GM19035 (cell line): ENCODE results near the gene TMEM229B.

ENCODE experiments used
- ATAC-seq: cut with Tn5 transposase; IDR thresholded peaks from one replicate; pipeline ENCODE4 v1.9.1; 2021; ENCODE audit not compliant: unreplicated experiment

Gene TMEM229B

DNA sequence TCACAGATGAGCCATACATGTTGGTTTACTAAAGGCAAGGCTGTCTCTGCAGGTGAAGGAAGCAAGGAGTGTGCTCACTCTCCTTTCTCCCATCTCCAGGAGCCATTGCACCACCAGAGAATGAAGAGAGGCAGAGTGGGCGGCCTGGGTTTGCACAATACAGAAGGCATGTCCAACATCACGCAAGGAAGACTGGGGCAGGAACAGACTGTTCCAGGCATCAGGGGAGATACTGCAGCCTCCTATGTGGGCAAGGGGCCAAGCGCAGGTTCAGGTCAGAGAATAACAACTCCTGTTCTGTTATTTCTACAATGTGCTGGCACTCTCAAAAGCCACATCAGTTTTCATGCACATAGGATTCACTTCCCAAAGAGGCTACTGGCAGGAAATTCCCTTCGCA, 1.7 kb upstream of the TMEM229B start:
- no peak for ATAC-seq

DNA sequence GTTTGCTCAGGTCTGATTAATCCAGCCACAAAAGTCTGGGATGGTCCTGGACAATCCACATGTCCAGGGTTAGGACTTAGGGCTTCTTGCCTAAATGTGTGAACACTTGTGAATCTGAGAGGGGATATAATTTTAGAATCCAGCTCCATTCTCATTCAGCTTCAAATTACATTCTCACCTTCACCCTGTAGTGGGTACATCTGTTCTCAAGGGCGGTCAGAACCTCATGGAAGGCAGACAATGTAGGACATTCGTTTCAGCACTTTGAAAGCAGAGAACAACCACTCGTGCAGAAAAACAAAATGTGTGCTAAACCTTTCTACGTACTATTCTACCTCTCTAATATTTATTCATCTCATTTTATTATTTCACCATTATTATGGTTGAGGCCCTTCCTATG, 1.2 kb downstream of the TMEM229B start:
- no peak for ATAC-seq

DNA sequence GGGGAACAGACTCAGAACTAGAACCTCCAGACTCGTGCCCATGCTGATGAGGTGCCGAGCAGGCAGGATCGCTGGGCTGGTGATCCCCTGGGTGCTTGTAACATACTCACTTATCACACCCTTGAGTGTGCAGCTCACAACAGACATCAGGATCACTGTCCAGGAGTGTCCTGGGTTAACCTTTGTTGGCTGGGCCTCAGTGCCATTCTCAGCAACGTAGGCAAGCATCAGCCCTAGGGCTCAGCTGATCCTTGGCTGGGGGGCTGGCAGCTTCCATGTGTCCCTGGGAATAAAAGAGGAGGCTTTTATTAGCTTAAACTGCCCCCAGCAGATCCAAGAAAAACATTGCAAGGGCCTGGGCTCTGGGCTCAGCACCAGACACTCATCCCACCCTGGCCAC, 1.6 kb downstream of the TMEM229B start:
- ATAC-seq = no peak

DNA sequence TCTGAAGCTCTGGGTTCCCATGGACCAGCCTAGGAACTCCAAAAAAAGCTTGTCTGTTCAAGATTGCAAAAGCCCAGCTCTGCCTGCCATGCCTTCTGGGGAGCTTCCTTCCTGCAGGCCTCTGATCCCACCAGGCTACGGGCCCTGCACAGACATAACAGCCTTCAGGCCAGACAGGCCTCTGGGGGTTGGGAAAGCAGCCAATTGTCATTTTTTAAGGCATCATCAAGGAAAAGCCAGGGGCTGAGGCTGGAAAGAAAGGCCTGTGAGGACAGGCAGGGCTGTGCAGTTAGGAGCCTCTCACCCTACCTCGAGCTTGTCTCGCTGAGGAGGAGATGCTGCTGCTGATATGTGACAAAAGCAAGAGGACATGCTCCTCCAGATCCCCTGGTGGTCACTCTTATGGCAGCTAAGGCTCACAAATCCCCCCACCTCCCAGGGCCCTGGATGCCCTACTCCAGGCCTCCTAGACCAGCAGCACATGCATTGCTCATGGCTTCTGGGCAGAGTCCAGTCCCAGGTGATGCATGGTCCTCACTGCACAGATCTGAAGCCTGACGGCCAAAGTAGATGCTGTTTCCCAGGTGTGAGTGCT, 2.9 kb downstream of the TMEM229B start:
- no peak for ATAC-seq

DNA sequence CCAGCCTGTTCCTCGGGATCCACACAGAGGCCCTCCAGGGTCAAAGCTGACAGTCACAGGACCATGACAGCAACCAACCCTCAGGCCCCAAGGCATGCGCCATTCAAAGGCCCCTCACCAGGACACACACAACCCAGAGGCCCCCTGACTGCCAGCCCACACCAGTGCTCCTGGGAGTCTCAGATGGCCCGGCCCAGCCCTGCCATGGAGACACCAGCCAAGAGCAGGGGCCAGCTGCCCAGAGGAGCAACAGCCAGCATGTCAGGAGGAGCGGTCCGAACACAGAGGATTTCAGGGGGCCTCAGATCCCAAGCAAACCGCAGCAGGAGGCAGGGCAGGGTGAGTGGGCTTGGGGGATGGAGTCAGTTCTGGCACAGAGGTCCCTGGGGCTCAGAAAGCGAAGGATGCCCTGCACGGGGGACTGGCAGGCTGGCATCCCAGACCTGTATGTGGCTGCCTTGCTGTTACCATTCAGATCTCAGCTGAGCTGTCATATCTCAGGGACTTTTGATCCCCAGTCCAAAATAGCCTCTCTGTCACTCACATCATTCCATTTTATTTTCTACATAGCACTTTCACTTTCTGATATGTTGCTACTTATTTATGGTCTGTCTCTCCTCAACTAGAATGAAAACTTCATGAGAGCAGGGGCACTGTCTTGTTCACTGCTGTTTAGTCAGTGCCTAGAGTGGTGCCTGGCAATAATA, 4.8 kb downstream of the TMEM229B start:
- ATAC-seq = no peak

DNA sequence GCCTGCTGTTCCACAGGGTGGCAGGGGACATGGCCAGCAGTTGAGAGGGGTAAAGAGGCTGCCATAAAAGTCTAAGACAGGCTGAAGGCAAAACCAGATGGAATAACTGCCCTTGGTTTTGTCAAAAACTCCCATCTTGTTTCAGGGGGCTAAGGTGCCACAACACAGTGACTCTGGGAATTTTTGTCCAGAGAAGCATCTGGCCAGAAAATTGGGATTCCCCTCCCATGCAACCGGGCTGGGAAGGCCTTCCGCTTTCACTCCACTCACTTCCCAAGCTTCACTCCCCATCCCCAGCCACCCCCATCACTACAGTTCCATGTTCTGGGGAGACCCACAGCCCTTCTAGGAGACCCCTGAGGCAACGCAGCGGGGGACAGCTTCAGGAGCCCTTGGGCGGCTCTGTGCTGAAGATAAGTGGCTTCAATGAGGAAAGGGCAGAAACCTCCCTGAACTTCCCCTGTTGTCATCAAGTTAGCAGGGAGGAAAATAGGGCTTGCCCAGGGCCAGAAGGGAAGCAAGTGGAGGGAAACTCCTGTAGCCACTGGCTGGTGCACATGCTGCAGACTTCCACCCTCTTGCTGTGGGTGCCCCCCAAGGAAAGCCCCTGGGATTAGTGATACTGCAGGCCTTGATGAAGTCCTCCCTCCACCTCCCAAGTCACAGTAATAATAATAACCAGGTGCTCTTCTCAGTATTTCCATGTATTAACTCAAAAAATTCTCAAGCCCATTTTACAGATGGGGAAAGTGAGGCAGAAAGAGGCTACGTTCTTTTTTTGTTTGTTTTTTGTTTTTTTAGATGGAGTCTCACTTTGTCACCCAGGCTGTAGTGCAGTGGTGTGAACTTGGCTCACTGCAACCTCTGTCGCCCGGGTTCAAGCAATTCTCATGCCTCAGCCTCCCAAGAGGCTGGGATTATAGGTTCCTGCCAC, 6.0 kb downstream of the TMEM229B start:
- no peak for ATAC-seq

DNA sequence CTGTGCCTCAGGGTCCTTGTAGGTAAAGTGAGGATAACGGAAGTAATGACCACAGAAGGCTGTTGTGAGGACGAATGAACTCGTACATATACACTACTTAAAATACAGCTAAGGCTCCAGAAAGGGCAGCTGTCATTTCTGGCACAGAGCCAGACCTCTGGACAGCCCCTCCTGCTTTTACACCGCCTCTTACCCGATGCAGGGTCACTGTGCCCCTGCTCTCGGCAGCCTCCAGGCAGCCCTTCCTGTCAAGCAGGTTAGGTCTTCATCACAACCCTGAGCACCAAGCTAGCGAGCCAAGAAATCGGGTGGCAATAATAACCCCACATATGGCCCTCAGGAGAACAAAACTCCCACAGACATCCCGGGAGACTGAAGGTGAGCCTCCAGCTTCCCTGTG, 8.5 kb downstream of the TMEM229B start:
- no peak for ATAC-seq

DNA sequence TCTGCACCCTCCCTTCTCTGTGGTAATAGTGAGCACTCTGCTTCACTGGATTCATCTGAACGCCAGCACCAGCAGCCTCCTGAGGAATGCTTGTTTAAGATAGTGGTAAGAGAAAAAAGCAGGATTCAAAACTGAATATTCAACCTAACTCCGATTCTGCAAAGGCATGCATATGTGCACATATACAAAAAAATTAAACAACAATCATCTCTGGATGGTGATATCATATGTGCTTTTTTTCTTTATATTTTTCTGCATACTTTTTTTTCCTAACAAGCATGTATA, 9.8 kb downstream of the TMEM229B start:
- ATAC-seq = no peak

DNA sequence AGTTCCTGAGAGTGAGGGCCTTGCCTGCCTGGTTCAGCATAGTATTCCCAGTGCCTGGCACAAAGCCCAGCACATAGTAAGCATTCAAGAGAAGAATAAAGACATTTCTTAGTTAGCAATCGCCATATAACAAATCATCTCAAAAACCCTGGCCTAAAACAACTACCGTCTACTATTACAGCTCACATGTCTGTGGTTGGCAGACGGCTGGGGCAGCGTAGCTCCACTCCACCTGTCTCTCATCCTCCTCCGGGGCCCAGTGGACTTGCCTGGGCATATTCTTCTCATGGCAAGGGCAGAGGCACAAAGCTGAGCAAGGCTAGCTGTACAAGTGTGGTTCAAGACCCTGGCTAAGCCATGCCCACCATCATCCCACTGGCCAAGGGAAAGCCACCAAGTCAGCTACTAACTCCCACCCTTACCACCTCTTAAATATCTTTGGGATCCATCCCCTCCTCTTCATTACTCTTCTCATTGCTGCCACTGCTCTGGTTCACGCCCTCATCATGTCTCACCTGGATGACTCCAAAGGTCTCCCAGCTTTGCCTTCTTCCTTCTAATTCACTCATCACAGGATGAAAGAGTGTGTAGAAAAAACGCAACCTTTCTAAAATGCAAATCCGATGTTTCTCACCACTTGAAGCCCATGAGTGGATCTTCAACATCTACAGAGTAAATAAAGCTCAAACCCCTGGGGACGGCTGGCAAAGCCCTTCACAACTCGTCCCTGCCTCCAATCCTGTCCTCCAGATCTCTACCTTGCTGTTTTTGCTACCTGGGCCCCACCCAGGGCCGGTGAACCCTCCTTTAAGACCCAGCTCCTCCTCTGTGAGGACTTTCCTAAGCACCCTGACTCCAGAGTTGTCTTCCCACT, 10.4 kb downstream of the TMEM229B start:
- no peak for ATAC-seq

DNA sequence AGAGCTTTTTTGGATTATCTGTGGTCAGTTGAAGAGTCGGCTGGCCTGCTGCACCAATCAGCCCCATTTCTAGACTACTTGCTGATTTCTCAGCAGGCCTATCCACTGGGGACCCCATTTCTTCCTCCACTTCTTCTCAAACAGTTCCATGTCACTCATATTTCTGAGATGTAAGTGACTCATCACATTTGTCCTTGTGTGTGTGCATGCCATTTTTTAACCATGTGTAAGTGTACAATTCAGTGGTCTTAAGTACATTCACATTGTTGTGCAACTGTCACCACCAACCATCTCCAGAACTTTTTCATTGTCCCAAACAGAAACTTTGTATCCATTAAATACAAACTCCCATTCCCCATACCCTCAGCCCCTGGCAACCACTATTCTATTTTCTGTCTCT, 14.2 kb downstream of the TMEM229B start:
- ATAC-seq = no peak

DNA sequence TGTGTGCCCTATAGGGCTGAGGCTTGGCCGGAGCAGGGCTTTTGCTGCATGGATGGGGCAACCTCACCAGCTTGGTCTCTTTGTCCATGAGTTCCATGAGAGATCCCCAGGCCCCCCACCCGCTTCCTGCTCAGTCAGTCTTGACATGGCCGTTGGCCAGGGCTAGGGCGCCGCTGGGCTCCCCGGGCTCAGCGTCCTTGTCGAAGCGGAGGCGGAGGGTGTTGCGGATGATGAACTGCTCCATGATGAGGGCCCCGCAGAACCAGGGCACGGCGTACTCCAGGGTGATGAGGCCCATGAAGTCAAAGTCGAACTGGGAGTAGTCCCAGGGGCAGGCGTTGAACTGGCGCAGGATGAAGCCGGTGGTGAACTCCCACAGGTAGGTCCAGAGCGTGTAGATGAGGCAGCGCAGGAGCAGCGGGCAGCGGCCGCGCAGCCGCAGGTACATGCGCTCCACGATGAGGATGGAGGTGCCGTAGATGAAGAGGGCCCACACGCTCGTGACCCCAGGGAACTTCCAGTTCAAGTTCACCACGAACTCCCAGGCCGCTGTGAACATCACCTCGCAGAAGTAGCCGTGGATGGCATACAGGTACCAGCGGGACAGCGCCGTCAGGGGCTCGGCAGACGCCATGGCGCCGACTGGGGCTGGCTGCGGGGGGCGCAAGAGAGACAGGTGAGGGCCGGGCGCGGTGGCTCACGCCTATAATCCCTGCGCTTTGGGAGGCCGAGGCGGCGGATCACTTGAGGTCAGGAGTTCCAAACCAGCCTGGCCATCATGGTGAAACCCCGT, 15.0 kb downstream of the TMEM229B start:
- ATAC-seq = no peak

DNA sequence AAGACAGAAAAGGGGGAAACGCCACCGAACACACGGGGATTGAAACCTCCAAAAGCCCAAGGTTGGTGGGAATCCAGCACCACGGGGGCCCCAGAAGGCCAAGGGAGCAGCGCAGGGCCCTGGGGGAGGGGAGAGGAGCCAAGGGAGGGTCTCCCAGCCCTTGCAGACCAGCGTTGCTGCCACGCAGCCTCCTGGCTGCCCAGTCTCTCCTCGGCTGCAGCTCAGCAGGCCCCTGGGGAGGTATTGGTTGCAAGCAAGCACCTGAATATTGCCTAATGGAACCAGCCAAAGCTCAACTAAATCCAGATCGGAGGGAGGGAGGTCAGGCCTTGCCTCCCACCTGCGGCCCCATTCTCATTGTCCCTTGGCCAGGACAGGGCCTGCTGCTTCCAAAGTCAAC, 15.8 kb downstream of the TMEM229B start:
- ATAC-seq = no peak

DNA sequence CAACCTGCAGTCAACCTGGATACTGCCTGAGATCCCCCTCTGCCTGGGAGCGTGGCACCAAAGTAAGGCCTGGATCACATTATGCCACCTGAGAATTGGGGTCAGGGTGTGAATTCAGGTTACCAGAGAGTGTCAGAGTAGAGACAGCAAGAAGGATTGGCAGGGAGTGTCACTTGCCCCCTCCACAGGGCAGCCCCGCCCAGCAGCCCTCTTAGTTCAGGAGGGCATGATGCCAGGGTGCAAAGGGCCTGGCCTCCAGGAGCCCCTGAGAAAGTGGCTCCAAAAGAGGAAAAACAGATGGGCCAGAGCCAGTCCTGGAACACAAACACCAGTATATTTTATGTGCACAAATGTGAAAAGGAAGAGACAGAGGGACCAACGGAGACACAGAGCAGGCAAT, 18.6 kb downstream of the TMEM229B start:
- ATAC-seq = no peak

DNA sequence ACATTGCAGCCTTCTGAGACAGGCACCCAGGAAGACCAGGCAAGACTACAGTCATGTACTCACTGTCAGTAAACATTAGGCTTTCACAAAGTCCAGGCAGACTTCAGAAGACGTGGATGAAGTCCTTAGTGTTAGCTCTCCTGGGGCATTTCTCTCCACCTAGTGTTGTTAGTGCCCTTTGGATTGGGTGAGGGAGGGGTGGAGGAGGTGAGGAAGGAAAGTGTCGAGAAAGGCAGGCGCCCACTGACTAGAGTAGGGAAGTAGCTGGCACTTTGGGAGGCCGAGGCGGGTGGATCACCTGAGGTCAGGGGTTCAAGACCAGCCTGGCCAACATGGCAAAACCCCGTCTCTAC, 20.2 kb downstream of the TMEM229B start:
- ATAC-seq = no peak

DNA sequence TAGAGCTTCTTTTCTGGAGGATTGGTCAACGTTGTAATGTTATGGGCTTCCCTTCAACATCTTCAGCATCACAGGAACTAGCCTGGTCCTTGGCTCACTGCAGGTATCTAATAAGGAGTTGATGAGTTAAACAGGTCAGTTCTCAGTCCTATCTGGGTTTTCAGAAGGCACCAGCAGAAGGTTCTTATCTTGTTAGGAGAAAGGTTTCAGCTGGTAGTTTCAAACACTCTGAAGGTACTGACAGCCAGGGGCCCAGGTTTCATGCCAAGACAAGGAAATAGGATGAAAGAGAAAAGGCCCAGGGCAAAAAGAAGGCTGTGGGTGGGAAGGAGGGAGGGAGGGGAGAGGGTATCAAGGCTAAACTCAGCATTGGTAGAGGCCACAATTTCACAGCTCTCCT, 21.4 kb downstream of the TMEM229B start:
- ATAC-seq = no peak

DNA sequence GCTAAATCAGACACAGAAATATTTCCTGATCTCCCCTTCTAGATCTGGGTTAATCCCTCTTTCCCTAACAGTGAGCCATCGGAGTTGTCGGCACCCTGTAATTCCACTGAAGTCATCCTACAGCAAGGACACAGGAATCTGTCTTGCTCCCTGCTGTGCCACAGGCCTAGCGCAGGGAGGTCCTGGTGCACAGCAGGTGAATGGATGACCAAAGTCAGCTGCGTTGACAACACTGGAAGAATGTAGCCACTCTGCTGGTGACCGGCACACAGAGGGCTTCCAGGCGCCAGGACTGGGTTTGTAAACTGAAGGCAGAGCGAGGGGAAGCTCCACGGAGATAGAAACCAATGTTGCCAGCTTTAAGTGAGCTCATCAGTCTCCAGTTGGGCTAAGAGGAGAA, 23.6 kb downstream of the TMEM229B start:
- ATAC-seq = no peak

DNA sequence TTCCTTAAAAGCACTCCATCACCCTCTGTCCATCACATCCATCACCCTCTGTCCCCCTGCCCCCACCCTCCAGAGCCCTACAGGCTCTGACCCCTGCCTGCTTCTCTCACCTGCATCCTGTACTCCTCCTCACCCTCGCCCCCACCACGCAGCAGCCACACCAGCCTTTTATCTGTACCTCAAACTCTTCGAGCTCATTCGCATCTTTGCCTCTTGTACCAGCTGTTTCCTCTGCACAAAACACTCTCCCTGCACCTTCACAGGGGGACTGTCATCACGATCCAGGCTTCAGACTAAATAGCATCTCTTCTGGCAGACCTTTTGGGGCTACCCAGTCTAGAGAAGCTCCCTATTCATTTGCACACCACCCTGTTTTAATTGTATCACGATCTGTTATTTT, 24.1 kb downstream of the TMEM229B start:
- no peak for ATAC-seq

DNA sequence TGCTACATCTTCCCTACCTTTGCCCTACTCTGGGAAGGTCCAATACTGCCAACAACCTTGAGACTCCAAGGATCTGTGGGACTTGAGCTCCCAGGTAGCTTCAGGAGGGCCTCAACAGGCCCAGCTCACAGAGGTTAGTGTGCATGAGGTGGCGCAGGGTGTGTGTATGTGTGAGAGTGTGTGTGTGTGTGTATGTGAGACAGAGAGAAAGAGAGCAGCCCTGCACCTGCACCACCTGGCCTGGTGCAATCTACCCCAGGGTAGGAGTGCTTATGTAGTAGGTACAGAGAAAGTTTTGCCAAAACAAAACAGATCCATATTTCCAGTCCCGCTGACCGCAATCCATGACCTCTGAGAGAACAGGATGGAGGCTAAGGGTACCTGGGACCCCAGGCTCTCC, 24.6 kb downstream of the TMEM229B start:
- no peak for ATAC-seq

DNA sequence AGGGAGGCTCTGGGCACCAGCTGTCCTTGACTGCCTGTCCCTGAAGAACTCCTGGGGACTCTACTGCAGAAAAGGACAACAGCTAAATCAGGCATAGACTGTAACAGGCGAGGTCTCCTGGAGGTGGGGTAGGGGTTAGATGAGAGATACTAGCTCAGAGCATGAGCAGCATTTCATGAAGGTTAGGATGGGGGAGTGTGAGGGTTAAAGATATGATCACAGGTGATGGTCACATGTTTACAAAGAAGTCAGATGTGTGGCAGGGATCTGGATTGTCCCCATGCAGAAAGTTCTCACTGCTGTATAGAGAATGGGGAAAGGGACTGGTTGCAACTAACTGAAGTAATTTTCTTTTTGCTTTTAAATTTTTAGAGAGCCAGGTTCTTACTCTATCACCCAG, 26.5 kb downstream of the TMEM229B start:
- no peak for ATAC-seq

DNA sequence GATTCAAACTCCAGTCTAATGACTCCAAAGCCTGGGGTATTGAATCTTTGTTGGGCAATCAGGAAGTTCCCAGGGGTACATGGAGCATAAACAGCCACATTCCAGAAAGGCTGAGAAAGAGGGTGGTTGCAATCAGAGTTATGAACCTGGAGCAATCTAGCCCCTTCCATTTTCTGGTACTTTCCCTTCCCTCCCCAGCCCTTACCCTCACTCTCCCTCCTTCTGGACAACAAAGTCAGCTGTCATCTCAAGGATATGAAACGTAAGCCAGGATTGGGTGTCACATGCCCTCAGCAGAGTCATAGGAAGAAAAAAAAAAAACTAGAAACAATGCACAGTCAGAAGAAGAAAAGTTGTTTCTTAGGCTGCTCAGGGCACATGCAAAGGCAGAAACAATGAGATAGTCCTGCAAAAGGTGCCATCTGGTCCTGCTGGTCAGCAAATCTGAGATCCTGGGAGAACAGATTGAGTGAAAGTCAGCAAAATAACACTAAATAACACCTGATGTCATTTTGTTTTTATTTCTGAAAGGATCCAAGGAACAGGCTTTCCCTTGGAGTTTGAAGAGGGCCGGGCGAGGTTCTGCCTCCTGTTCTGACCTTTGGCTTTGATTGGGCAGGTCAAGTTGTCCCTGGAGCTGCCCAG, 27.1 kb downstream of the TMEM229B start:
- no peak for ATAC-seq
